Hepatocyte (in vitro differentiated cells): ENCODE results near the gene PDE7B. TPM values are rescaled to one million over a fixed set of nuclear protein-coding genes. Genes with fewer than 3 reads are reported as not detected.

Experiments
- DNase-seq: peaks from one replicate; pipeline ENCODE4 v3.0.0-alpha.2; 2016; ENCODE audit warnings: low spot score
- H2AFZ ChIP-seq: fragments of 200-600 bp; sonication (generic); 2 replicates; pipeline ENCODE4 v1.6.0; 2016; ENCODE audit warnings: antibody characterized with exemption, mild to moderate bottlenecking
- H3K27ac ChIP-seq: fragments of 200-600 bp; sonication (generic); 2 replicates; pipeline ENCODE4 v1.5.1; 2016; ENCODE audit warnings: mild to moderate bottlenecking
- H3K27me3 ChIP-seq: fragments of 200-600 bp; sonication (generic); 2 replicates; pipeline ENCODE4 v1.6.1; 2016
- H3K36me3 ChIP-seq: fragments of 200-600 bp; sonication (generic); replicated peaks from 2 replicates; pipeline ENCODE4 v1.5.1; 2016; ENCODE audit warnings: low read depth; ENCODE audit not compliant: insufficient read depth
- H3K4me1 ChIP-seq: fragments of 200-600 bp; sonication (generic); 2 replicates; pipeline ENCODE4 v1.5.1; 2016; ENCODE audit warnings: mild to moderate bottlenecking, moderate library complexity; ENCODE audit not compliant: insufficient read depth
- H3K4me2 ChIP-seq: fragments of 200-600 bp; sonication (generic); 2 replicates; pipeline ENCODE4 v1.6.0; 2016
- H3K4me3 ChIP-seq: fragments of 200-600 bp; sonication (generic); 2 replicates; pipeline ENCODE4 v1.5.1; 2016; ENCODE audit warnings: mild to moderate bottlenecking
- H3K79me2 ChIP-seq: fragments of 200-600 bp; sonication (generic); 2 replicates; pipeline ENCODE4 v1.6.0; 2017; ENCODE audit warnings: mild to moderate bottlenecking
- H3K9me2 ChIP-seq: fragments of 200-600 bp; sonication (generic); replicated peaks from 2 replicates; pipeline ENCODE4 v1.6.0; 2017; ENCODE audit warnings: mild to moderate bottlenecking; ENCODE audit not compliant: insufficient read depth
- H3K9me3 ChIP-seq: fragments of 200-600 bp; sonication (generic); 2 replicates; pipeline ENCODE4 v1.5.1; 2016; ENCODE audit warnings: low read depth, mild to moderate bottlenecking
- H4K20me1 ChIP-seq: fragments of 200-600 bp; sonication (generic); 2 replicates; pipeline ENCODE4 v1.6.0; 2016; ENCODE audit warnings: mild to moderate bottlenecking; ENCODE audit not compliant: insufficient read depth, poor library complexity, severe bottlenecking
- CTCF ChIP-seq: fragments of 200-600 bp; sonication (generic); IDR thresholded peaks from 2 replicates; pipeline ENCODE4 v1.5.1; 2016; ENCODE audit warnings: antibody characterized with exemption, mild to moderate bottlenecking; ENCODE audit not compliant: poor library complexity
- EZH2 ChIP-seq: fragments of 200-600 bp; sonication (generic); IDR thresholded peaks from 2 replicates; pipeline ENCODE4 v1.6.1; 2016; ENCODE audit warnings: antibody characterized with exemption, mild to moderate bottlenecking, borderline replicate concordance
- EZH2phosphoT487 ChIP-seq: fragments of 200-600 bp; sonication (generic); IDR thresholded peaks from one replicate; pipeline ENCODE4 v1.6.1; 2018; ENCODE audit warnings: antibody characterized with exemption, mild to moderate bottlenecking, low read depth, moderate library complexity; ENCODE audit not compliant: unreplicated experiment, severe bottlenecking
- WGBS: methylation state at CpG from one replicate; pipeline ENCODE4 v1.1.6; 2016; ENCODE audit warnings: low lambda C conversion rate; ENCODE audit errors: missing lambda C conversion rate; 5-methylcytosine and 5-hydroxymethylcytosine counted together
- polyA plus RNA-seq: library from polyadenylated mRNA; unstranded; fragments of >200 nt; fragmentation: Nextera tagmentation; extraction: Ambion mirVana; gene quantifications from 2 replicates; pipeline ENCODE4 v1.2.1, GENCODE V29; 2016
- total RNA-seq: library from RNA; depleted of rRNA; stranded (reverse); fragments of >200 nt; gene quantifications from 2 replicates; pipeline ENCODE4 v1.2.3, GENCODE V29; 2014

Gene PDE7B
- total and polyA plus RNA-seq, 2 experiments from 2014 or later, result 3.4 to 7.2 TPM

GRCh38 chr6:135987226-135987625 lies 135.7 kb downstream of the PDE7B start:
- no peak overlapping the region for H3K4me3 ChIP-seq
- no peak for DNase-seq
- no peak overlapping the region for H3K4me2 ChIP-seq
- no peaks in the 10 kb centered on the region for H3K79me2 ChIP-seq
- 95% methylated on average over 3 of the region's 3 CpGs for WGBS
- H3K27ac ChIP-seq, result no peak overlapping the region
- H2AFZ ChIP-seq, result no peak overlapping the region
- no peaks in the 10 kb centered on the region for H4K20me1 ChIP-seq
- H3K9me2 ChIP-seq, result no peaks in the 10 kb centered on the region
- H3K36me3 ChIP-seq, result no peaks in the 10 kb centered on the region
- H3K4me1 ChIP-seq, result no peaks in the 10 kb centered on the region
- H3K27me3 ChIP-seq, result no peaks in the 10 kb centered on the region
- H3K9me3 ChIP-seq, result no peaks in the 10 kb centered on the region
- TF ChIP-seq EZH2, result no peak
- TF ChIP-seq CTCF, result no peak

GRCh38 chr6:135990439-135990838 lies 138.9 kb downstream of the PDE7B start:
- Histone ChIP-seq H4K20me1 (no peaks in the 10 kb centered on the region), H3K4me1 (no peaks in the 10 kb centered on the region), H3K27ac (no peak overlapping the region), H3K4me2 (no peak overlapping the region), H3K9me3 (no peaks in the 10 kb centered on the region), H3K4me3 (no peak overlapping the region), H3K27me3 (no peaks in the 10 kb centered on the region), H3K9me2 (no peaks in the 10 kb centered on the region), H3K36me3 (no peaks in the 10 kb centered on the region), H3K79me2 (no peaks in the 10 kb centered on the region), H2AFZ (no peak overlapping the region)
- DNase-seq, result no peak
- TF ChIP-seq CTCF (no peak), EZH2phosphoT487 (no peak), EZH2 (no peak)
- WGBS, result 92% methylated on average over 4 of the region's 4 CpGs

- Histone ChIP-seq H3K27ac (no peak overlapping the region), H3K4me3 (no peak overlapping the region), H4K20me1 (no peaks in the 10 kb centered on the region), H3K79me2 (no peaks in the 10 kb centered on the region), H3K36me3 (no peaks in the 10 kb centered on the region), H3K4me1 (no peaks in the 10 kb centered on the region), H3K4me2 (no peak overlapping the region), H3K27me3 (no peaks in the 10 kb centered on the region), H2AFZ (no peak overlapping the region), H3K9me2 (no peaks in the 10 kb centered on the region), H3K9me3 (no peaks in the 10 kb centered on the region)
- no peak for TF ChIP-seq EZH2phosphoT487
- no peak for TF ChIP-seq CTCF
- TF ChIP-seq EZH2, result no peak
- 84% methylated on average over 4 of the region's 4 CpGs for WGBS
- no peak for DNase-seq
Measured at GRCh38 chr6:135990855-135991464, 139.5 kb downstream of the PDE7B start.

- Histone ChIP-seq H3K4me2 (no peak overlapping the region), H3K4me1 (no peaks in the 10 kb centered on the region), H3K9me2 (no peaks in the 10 kb centered on the region), H3K27ac (no peak overlapping the region), H3K4me3 (no peak overlapping the region), H4K20me1 (no peaks in the 10 kb centered on the region), H3K9me3 (no peaks in the 10 kb centered on the region), H2AFZ (no peak overlapping the region), H3K36me3 (no peaks in the 10 kb centered on the region), H3K79me2 (no peaks in the 10 kb centered on the region), H3K27me3 (no peaks in the 10 kb centered on the region)
- no peak for DNase-seq
- TF ChIP-seq EZH2 (no peak), CTCF (no peak), EZH2phosphoT487 (no peak)
- 89% methylated on average over 2 of the region's 2 CpGs for WGBS
Measured at GRCh38 chr6:135992739-135993138, 141.2 kb downstream of the PDE7B start.
